ENCODE results near the gene CD48. TPM values are rescaled to one million over a fixed set of nuclear protein-coding genes. Genes with fewer than 3 reads are reported as not detected.

CD48 gene
- total RNA-seq, 1 experiment from 2014 or later: 0.20 TPM

DNA sequence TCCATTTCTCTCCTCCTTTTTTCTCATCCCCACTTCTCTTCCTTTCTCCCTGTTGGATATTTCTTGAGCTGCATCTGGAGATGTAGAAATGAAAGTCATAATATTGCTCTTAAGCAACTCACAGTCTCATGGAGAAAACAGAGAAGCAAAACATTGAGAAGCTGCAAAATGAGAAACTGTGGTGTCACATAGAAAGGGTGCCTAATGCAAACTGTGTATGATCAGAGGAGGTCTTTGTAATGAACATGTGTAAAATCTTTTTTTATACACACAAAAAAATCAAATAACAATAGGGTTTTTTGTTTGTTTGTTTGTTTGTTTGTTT is 15.7 kb upstream of the CD48 start:
- Histone ChIP-seq H4K20me1 (ENCODE audit: insufficient read depth) (no peaks in the 10 kb centered on the region), H3K4me1 (ENCODE audit: control insufficient read depth in 1 of 2, insufficient read depth in 2 of 2, low read length in 2 of 2) (peaks cover 6 to 14% of the 10 kb centered on the region in 2 experiments; a peak in 3 of 4 replicates), H3K9me3 (ENCODE audit: control insufficient read depth in 1 of 2, insufficient read depth in 1 of 2, low read depth in 1 of 2, low read length in 2 of 2) (no peaks in the 10 kb centered on the region), H3K27me3 (ENCODE audit: insufficient read depth, low read length) (no peaks in the 10 kb centered on the region), H3K9me2 (ENCODE audit: insufficient read depth) (no peaks in the 10 kb centered on the region), H3K27ac (ENCODE audit: low read depth, low read length) (no peak overlapping the region), H3K4me3 (replicated peaks in 1 of 2; ENCODE audit: low read depth in 1 of 2, low read length in 2 of 2) (no peak overlapping the region), H3K36me3 (ENCODE audit: control insufficient read depth in 1 of 2, insufficient read depth in 2 of 2, low read length in 2 of 2) (no peaks in the 10 kb centered on the region), H3K79me2 (ENCODE audit: insufficient read depth, low read length) (no peaks in the 10 kb centered on the region), H3K9ac (ENCODE audit: low read length) (no peak overlapping the region), H3K4me2 (ENCODE audit: low read length) (peak overlapping the region; percentile 26), H2AFZ (ENCODE audit: low read depth, low read length, poor library complexity, severe bottlenecking) (peak overlapping the region; percentile 91)
- ChIA-PET RAD21 (ENCODE audit: low non-redundant PET in 1 of 2, low total read pairs in 2 of 2, uncharacterized antibody in 2 of 2, unreplicated experiment in 2 of 2) (interaction anchor here in 1 of 2 experiments (0.8 kb wide), 1 partner anchor 227 kb away, joined by 3 read pairs; no protein-coding TSS in a partner anchor), POLR2A (interaction anchor here (1.2 kb wide), 1 partner anchor 12 kb away, joined by 3 read pairs; the partner anchor contains the start of gene SLAMF7), CTCF (interaction anchor here (1.0 to 4.2 kb wide), 9 partner anchors 11 to 226 kb away, joined by 3 to 46 read pairs (median 3); partner anchors contain the start of gene ITLN2)
- no peak for ATAC-seq
- no peak for DNase-seq (ENCODE audit: low read depth, low spot score)
- TF ChIP-seq, protein P1, sequence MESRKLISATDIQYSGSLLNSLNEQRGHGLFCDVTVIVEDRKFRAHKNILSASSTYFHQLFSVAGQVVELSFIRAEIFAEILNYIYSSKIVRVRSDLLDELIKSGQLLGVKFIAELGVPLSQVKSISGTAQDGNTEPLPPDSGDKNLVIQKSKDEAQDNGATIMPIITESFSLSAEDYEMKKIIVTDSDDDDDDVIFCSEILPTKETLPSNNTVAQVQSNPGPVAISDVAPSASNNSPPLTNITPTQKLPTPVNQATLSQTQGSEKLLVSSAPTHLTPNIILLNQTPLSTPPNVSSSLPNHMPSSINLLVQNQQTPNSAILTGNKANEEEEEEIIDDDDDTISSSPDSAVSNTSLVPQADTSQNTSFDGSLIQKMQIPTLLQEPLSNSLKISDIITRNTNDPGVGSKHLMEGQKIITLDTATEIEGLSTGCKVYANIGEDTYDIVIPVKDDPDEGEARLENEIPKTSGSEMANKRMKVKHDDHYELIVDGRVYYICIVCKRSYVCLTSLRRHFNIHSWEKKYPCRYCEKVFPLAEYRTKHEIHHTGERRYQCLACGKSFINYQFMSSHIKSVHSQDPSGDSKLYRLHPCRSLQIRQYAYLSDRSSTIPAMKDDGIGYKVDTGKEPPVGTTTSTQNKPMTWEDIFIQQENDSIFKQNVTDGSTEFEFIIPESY (IDR thresholded peaks at IDR 0.05; ENCODE audit: extremely low read depth, insufficient replicate concordance, low read length): no peak
- TF ChIP-seq SRF (IDR thresholded peaks at IDR 0.05; ENCODE audit: low read depth) (no peak), FOSL1 (IDR thresholded peaks at IDR 0.05; ENCODE audit: low read depth) (no peak), SIN3A (IDR thresholded peaks at IDR 0.05; ENCODE audit: low read depth) (no peak), EZH2phosphoT487 (IDR thresholded peaks at IDR 0.05; ENCODE audit: borderline replicate concordance) (no peak), TCF7L2 (IDR thresholded peaks at IDR 0.05; ENCODE audit: borderline replicate concordance, extremely low read depth, insufficient read depth, insufficient read length) (no peak), ELF1 (IDR thresholded peaks at IDR 0.05; ENCODE audit: borderline replicate concordance, low read depth) (no peak), CEBPB (IDR thresholded peaks at IDR 0.05; ENCODE audit: low read depth) (no peak), ZFX (IDR thresholded peaks at IDR 0.05) (no peak), RAD21 (IDR thresholded peaks at IDR 0.05; ENCODE audit: low read depth) (no peak), SP1 (IDR thresholded peaks at IDR 0.05; ENCODE audit: low read depth) (no peak)
- TF ChIP-seq, protein P2, sequence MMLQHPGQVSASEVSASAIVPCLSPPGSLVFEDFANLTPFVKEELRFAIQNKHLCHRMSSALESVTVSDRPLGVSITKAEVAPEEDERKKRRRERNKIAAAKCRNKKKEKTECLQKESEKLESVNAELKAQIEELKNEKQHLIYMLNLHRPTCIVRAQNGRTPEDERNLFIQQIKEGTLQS (IDR thresholded peaks at IDR 0.05): no peak
- TF ChIP-seq, protein P3, sequence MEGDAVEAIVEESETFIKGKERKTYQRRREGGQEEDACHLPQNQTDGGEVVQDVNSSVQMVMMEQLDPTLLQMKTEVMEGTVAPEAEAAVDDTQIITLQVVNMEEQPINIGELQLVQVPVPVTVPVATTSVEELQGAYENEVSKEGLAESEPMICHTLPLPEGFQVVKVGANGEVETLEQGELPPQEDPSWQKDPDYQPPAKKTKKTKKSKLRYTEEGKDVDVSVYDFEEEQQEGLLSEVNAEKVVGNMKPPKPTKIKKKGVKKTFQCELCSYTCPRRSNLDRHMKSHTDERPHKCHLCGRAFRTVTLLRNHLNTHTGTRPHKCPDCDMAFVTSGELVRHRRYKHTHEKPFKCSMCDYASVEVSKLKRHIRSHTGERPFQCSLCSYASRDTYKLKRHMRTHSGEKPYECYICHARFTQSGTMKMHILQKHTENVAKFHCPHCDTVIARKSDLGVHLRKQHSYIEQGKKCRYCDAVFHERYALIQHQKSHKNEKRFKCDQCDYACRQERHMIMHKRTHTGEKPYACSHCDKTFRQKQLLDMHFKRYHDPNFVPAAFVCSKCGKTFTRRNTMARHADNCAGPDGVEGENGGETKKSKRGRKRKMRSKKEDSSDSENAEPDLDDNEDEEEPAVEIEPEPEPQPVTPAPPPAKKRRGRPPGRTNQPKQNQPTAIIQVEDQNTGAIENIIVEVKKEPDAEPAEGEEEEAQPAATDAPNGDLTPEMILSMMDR (IDR thresholded peaks at IDR 0.05 in 2 of 3, conservative IDR thresholded peaks at IDR 0.05 in 1 of 3; ENCODE audit: borderline replicate concordance in 1 of 3, insufficient read depth in 1 of 3, low read depth in 2 of 3, low read length in 2 of 3): no peak
- intact Hi-C loops (cut with micrococcal nuclease): loop anchor here (1.0 to 10.0 kb wide), 4 partner anchors 50 to 418 kb away; no protein-coding TSS in a partner anchor
- BruUV-seq (replicated peaks): no TSS peak
